ENCODE measurements around the gene PTK7.
"Not testable (repeated sequence)": the region's sequence is repeated elsewhere in the genome, so short reads cannot be mapped to it uniquely, and the experiment has no call there.

PTK7 gene

DNA sequence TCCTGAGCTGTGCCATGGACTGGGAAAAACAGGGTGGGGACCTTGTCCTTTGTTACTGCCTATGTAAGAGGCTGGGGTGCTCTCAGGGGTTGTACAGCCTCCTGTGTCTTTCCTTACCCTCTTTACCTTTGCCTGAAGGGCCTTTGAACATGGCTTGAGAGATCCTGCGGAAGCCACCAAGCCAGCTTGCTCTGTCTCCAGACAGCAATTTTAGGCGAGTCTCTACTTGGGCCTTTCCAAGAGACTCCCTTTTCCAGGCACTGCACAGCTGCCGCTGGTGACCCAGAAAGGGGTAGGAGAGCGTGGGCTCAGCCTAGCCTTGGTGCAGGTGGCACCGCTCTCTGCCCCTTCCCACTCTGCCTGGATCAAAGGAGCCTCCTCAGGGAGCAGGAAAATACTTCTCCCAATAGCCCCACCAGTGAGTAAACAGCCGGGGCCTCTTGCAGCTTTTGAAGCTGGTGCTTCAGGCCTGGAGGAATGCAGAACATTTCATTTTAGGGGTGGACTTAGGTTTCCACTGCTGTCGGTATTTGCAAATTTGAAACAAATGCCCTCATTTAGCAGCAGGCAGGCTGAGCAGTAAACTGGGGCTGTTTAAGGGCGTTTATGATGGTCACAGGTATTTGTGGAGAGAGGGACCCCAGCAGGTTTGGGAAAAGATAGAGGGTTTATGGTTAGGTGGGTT is 13.9 kb downstream of the PTK7 start:
- no peak for DNase-seq

DNA sequence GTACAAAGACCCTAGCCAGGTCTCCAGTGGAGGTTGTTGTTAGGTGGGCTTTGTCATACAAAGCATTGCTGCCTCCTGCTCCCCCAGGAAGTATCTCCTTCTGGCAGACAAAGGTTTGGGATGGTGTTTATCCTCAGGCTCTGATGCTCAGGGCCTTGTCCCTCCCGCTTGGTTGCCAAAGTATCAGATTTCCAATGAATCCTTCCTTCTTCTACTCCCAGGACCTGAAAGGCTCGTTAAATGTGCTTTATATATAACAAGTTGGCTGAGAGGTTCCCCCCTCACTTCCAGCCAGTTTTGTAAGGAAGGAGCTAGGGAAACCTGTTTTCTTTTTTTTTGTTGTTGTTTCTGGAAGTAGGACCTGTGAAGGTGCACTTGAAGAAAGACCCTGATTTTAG is 14.4 kb downstream of the PTK7 start:
- DNase-seq = no peak

DNA sequence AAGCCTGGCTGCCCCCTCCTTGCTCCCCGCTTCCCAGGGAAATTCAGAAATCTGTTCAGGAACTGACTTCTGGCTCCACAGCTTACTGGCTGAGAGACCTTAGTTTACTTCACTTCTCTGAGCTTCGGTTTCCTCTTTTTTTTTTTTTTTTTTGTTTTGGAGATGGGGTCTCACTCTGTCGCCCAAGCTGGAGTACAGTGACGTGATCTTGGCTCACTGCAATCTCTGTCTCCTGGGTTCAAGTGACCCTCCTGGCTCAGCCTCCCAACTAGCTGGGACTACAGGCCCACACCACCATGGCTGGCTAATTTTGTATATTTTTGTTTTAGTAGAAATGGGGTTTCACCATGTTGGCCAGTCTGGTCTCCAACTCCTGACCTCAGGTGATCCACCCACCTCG is 14.9 kb downstream of the PTK7 start:
- no peak for DNase-seq

DNA sequence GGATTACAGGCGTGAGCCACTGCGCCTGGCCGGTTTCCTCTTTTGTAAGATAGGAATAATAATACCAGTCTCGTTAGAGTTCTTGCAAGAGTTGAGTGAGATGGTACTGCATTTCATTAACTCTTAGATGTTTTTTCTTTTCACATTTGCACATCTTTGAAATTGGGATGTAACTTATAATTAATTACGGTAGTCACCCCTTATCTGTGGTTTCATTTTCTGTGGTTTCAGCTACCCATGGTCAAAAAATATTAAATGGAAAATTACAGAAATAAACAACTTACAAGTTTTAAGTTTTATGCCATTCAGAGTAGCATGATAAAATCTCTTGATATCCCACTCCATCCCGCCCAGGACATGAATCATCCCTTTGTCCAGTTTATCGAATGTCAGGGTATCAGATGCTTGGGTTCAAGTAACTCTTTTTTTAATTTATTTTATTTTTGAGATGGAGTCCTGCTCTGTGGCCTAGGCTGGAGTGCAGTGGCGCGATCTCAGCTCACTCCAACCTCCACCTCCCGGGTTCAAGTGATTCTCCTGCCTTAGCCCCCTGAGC is 15.4 kb downstream of the PTK7 start:
- no peak for DNase-seq

DNA sequence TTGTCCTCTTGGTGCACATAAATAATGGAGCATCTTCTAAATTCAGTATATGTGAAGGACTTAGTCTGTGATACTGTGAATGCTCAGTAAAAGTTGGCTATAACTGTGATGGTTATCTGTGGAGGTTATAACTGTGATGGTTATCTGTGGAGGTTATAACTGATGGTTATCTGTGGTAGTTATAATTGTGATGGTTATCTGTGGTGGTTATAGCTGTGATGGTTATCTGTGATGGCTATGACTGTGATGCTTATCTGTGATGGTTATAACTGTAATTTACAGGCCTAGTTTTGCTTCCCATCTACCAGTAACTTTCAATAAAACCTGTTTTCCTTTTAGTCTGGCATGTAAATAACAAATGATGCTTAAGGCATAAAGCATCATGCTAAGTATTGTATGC is 16.5 kb downstream of the PTK7 start:
- DNase-seq = no peak

DNA sequence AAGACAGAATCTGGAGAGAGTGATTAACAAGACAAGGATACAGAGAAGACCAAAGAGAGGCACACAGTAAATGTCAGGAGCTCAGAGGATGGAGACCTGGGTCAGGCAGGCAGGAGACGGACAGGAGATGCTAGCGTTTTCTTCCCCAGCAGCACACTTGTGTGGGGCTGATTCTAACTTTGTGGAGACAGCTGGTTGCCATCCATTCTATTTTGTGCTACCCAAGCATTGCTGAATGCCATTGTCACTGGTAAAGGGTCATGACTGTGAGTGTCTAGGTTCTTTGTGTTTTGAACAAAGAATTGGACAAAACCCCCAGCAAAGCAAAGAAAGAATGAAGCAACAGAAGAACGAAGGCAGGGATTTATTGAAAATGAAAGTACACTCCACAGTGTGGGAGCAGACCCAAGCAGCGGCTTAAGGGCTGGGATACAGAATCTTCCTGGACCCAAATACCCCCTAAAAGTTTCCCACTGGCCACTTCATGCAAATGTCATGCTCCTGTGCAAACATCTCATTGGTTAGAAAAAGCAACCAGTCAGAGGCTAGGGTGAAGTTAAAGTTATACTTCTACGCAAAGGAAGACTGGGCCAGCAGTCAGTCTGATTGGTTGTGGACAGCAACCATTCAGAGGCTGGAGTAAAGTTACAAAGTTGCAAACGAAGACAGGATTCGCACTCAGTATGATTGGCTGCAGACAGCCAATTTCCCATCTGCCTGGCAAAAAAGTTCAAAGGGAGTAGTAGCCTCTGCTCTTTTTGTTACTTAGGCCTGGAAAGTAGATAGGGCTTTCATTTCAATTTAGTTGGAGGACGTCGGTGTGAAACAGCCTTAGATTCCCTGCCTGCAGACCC is 17.5 kb downstream of the PTK7 start:
- DNase-seq = no peak

DNA sequence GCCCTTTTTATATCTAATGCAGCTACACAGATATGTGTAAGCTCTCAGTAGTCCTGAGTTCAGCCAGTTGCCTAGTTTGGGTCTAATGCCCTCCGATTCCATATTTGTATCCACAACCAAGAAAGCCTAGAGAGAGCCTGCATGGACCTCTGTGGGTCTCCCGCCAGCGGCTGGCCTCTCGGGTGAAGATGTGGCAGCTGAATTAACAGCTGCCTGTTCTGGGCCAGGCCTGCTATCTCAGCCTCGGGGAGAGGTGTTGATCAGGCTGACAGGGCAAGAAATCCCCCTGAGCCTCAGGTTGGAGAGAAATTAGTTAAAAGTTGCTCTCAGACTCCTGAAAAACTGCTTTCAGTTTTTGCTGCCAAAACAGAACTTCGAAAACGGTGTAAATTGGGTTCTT is 19.8 kb downstream of the PTK7 start:
- no peak for DNase-seq

DNA sequence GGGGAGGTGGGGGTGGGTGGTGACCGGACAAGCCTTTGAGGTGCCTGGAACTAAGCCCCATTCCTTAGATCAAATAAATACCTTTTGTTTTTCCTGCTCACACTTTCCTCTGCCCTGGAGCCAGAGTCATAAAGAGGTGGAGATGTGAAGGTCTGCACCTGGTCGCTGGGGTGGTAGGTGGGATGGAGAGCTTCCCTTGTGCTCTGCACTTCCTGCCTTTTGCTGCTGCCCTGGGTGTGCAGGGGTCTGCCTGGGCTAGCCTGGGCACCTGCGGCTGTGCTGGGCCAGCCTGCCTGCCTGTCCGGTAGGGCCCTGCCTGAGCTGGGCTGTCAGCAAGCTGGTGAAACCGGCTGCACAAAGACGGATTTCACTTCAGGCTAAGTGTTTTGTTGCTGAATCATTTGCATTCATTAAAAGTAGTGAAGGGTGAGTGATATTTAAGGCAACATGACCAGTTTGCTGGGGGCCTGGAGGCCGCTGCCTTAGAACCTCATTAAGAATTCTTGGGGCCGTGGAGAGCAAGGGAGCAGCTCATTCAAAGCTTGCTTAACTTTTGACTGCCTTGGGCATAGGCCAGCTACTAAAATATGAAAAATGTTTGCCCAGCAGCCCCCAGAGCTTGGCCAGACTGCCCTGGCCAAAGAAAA is 20.5 kb downstream of the PTK7 start:
- no peak for DNase-seq

DNA sequence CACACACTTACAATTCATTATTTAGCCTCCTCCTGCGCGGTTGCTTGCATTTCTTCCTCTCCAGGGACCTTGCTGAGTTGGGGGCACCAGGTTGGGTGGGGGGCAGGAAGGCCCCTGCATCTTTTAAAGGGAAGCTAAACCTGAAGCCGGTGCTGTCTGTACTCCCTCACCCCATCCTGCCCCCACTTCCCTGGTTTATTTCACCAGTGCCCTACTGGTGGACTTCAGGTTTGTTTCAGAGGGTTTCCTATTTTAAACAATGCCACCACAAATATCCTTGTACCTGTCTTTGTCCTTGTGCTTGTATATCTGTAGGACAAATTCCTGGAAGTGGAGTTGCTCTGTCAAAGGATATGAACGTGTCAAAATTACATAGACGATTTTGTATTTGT is 21.0 kb downstream of the PTK7 start:
- no peak for DNase-seq

DNA sequence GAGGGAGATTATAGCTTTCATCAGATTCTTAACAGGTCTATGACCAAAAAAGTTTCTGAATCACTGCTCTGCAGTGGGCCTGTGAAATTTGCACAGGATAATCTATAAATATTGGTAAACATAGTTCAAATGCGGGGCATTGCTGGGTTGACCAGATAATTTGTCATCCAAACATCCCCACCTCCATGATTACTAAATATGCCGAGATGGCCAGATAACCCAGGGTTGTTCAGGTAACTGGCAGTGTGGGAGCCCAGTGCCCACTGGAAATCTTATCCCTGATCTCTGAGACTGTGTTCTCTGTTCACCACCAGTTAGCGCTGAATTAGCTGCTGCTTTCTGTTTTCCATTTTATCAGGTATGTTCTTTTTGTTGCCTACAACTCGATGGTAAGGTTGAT is 21.4 kb downstream of the PTK7 start:
- no peak for DNase-seq

DNA sequence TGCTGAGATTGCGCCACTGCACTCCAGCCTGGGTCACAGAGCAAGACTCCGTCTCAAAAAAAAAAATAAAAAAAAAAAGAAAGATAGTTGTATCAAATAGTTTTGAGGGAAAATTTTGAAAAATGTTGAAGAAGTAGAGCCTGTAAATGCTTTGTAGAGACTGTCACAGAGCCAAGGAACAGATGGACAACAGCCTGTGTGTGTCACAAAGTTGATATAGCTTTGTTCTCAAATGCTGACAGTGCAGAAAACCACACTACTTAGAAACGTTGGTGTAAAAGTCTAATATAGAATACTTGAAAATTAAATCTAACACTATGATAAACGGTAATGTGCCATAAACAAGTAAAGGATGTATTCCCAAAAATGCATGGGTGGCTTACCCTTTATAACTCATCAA is 25.4 kb downstream of the PTK7 start:
- DNase-seq = no peak

DNA sequence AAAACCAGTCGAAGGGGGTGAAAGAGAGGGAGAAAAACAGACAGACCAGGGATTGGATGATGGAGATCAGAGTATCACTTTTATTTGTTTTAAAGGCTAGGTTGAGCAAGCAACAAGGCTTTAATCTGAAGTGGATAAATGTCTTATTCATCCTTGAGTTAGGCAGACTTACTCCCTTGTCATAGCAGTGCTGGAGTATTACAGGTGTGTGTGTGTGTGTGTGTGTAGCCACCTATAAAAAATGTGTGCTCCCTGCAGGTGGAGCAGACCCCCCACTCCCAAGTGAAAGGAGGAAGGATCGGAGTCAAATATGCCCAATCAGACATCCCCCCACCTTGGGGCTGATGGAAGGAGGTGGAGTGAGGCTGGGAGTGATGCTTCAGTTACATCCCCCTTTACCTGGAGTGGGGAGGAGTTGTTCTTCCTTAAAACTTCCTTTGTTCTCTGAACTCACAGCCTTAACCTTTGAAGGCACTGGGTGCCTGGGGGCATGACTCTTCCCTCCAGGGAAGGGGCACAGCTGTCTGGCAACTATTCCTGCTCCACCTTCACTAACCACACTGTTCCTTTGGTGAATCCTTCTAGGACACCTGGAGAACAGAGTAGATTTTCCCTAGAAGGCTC is 27.3 kb downstream of the PTK7 start:
- no peak for DNase-seq

DNA sequence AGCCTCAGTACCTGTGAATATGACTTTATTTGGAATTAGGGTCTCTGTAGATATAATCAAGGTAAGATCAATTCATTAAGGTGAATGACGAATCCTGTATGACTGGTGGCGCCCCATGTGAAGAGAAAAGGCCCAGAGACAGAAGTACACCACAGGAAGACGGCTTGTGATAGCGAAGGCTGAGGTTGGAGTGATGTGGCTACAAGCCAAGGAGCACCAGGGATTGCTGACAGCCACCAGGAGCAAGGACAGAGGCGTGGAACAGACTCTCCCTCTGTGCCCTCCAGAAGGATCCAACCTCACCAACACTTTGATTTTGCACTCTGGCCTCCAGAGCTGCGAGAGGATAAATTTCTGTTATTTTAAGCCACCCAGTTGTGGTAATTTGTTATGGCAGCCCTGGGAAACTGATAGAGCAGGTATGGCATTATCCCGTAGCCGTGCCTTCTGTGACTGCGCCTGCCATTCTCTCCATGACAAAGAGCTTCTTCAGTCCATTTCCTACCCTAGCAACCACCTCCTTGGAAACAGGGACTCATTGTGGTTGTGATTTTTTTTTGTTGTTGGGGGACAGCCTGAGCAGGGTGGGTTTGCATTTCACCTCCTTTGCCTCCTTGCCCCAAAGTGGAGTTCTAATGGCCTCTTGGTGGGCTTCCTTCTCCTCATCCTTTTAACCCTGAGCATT is 29.6 kb downstream of the PTK7 start:
- no peak for DNase-seq

DNA sequence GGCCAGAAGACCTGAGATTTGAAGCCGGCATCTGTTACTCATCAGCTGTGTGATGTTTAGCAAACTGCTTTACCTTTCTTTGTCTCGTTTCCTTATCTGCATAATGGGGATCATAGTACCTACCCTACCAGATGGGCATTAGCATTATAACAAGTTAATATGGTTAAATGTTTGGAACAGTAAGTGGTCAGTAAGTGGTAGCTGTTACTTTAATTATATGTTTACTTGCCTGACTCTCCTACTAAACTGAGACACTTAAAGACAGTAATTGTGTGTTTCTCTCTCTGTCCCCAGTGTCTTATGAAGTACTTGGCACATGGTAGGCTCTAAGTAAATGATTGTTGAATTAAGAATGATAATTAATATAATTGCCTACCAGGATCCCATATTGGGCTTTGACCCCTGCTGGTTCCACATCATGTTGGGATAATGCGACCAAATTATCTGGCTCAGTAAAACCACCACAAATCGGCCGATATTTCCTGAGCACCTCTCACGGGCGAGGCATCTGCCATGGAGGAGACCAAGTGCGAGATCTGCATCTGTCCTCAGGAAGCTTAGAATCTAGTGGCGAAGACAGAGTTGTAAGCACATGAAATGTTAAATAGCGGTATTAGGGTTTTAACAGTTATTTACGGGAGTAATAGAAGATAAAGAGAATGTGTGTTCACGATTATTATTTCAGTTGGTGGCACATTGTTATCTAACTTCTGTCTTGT is 31.4 kb downstream of the PTK7 start:
- DNase-seq = no peak

DNA sequence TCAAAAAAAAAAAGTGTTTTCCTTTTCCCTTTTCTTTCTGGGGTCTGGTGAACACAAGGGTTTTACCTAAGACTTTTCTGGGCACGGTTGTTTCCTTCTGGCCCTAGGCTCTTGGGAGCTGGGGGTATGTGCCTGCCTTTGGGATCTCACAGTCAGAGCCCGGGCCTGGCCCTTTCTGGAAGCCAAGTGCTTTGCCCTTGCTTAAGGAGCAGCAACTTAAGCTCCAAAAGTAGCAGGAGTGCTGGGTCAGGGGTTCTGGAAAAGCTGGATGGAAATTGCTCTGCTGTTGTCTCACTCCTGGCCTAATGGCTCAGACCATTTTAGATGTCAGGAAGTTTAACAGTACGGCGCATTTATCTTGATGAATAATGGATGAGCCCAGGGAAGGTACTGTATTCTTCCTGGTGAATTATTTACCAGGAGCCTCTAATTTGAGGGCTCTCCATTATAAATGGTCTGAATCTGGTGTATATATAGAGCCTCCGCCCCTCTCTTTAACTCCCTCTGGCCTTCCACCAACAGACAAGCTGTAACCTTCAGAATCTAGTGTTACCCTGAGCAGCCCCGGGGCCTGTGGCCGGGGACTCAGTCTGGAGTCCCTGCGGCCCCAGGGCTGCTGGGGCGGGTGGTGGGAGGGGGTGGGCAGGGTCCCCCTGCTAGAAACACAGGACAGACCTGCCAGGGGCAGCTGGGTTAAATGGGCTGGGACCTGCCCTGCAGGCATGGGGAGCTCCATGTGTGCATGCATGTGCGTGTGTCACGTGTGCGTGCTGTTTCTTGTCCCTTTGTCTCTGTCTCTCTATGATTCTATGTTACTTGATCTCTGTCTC is 37.5 kb downstream of the PTK7 start:
- no peak for DNase-seq

DNA sequence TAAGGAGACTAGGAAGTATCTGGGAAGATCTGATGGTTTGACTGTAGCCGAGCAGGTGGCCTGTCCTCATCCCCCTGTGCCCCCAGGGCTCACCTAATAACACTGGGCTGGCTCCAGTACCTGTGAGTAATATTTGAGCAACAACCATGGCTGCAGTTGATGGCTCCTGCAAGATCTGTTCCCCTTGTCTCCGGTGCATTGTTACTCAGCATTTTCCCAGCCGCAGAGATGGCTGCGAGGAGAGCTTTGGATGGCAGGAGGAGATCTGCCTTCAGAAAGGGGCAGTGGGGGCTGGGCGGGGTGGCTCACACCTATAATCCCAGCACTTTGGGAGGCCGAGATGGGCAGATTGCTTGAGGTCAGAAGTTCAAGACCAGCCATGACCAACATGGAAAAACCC is 39.3 kb downstream of the PTK7 start:
- DNase-seq = no peak

DNA sequence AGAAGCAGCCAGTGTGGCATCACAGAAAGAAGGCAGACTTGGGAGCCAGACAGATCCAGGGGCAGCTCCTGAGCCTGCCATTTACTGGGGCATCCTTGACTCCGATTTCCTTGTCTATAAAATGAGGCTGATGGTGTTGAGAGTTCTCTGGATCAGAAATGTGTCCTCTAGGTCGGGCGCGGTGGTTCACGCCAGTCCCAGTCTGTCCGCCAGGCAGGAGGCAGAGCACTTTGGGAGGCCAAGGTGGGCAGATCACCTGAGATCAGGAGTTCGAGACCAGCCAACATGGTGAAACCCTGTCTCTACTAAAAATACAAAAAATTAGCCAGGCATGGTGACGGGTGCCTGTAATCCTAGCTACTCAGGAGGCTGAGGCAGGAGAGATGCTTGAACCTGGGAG is 41.4 kb downstream of the PTK7 start:
- DNase-seq = not testable (repeated sequence)

DNA sequence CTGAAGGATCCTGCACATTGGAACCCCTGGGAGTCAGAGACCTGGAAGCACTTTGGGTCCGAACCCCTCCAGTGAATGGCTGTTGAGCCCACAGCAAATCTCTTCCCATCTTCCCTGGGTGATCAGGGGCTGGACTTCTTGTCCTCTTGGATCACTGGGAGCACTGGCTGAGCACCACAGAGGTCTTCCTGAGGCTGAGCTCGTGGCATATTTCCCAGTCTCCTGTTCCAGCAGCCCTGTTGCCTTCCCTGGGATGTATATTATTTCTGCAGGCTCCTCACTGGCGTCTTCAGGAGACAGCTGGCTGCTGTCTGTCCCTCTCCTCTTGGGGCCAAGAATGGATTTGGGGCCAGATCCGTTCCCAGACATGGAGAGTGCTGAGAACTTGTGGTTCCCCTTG is 43.4 kb downstream of the PTK7 start:
- no peak for DNase-seq

DNA sequence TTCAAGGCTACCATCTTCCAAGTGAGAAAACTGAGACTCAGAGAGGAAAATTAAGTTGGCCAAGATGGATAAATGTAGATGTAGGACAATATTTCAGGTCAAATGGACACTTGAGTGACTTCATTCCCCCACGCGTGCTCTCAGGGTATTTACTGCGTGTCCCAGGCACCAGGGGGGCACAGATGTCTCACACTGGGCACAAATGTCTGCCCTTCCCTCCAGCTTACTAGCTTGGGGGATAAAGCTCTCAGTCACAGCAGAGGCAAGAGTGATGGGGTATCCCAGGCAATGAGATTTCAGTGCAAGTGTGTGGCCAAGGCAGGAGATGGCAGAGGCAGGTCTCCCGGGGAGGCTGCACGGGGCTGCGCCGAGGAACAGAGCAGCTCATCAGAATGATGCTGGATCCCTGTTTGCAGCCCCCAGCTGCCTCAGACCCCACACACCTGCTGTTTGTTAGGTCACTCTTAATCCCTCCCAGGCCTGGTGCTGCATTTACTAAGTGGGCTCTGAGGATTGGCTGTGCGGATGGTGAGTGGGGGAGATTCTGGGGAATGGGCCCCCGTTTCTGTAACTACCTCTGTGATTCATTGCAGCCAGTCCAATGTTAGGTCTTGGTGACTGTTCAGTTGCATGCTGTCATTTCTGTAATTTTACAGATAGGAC is 44.1 kb downstream of the PTK7 start:
- no peak for DNase-seq

Data from activated CD4-positive, alpha-beta T cell treated with anti-CD3 and anti-CD28 coated beads for 1 hour (primary cell).